Mesendoderm (in vitro differentiated cells): ENCODE measurements around the gene HERC6.
"Not testable (repeated sequence)": the region's sequence is repeated elsewhere in the genome, so short reads cannot be mapped to it uniquely, and the experiment has no call there.

Experiments
- DNase-seq: peaks from one replicate; pipeline ENCODE4 v3.0.0; 2013
- H2AK5ac ChIP-seq: 2 replicates; pipeline ENCODE4 v1.6.1; 2013; ENCODE audit warnings: low read length, inconsistent platforms
- H2BK120ac ChIP-seq: 2 replicates; pipeline ENCODE4 v1.6.1; 2013; ENCODE audit warnings: low read depth, mild to moderate bottlenecking, low read length, moderate library complexity, mixed read lengths
- H2BK15ac ChIP-seq: replicated peaks from 2 replicates; pipeline ENCODE4 v1.6.1; 2013; ENCODE audit warnings: low read depth, mild to moderate bottlenecking, moderate library complexity
- H2BK5ac ChIP-seq: 2 replicates; pipeline ENCODE4 v1.6.1; 2013; ENCODE audit warnings: low read length, inconsistent platforms
- H3K18ac ChIP-seq: 2 replicates; pipeline ENCODE4 v1.6.1; 2013; ENCODE audit warnings: mild to moderate bottlenecking, low read length, mixed read lengths
- H3K23ac ChIP-seq: one replicate; pipeline ENCODE4 v1.6.1; 2013; ENCODE audit warnings: low read length
- H3K27ac ChIP-seq: 2 replicates; pipeline ENCODE4 v1.5.1; 2013; ENCODE audit warnings: low read depth, mild to moderate bottlenecking, inconsistent platforms, low read length, moderate library complexity
- H3K27me3 ChIP-seq: 2 replicates; pipeline ENCODE4 v1.6.1; 2013; ENCODE audit warnings: low read length, control low read depth, mild to moderate bottlenecking, inconsistent platforms; ENCODE audit not compliant: insufficient read depth, poor library complexity
- H3K36me3 ChIP-seq: 2 replicates; pipeline ENCODE4 v1.6.1; 2013; ENCODE audit warnings: low read length, inconsistent platforms; ENCODE audit not compliant: control insufficient read depth, insufficient read depth
- H3K4ac ChIP-seq: one replicate; pipeline ENCODE4 v1.6.1; 2013; ENCODE audit warnings: low read depth, mild to moderate bottlenecking, low read length, moderate library complexity
- H3K4me1 ChIP-seq: 2 replicates; pipeline ENCODE4 v1.6.1; 2013; ENCODE audit warnings: low read depth, low read length, inconsistent platforms; ENCODE audit not compliant: control insufficient read depth
- H3K4me2 ChIP-seq: 2 replicates; pipeline ENCODE4 v1.6.1; 2013; ENCODE audit warnings: low read length
- H3K4me3 ChIP-seq: 2 replicates; pipeline ENCODE4 v1.5.1; 2013; ENCODE audit warnings: mild to moderate bottlenecking, low read length
- H3K56ac ChIP-seq: one replicate; pipeline ENCODE4 v1.6.1; 2013; ENCODE audit warnings: low read length
- H3K79me1 ChIP-seq: 2 replicates; pipeline ENCODE4 v1.6.1; 2013; ENCODE audit warnings: low read length, inconsistent platforms
- H3K79me2 ChIP-seq: 2 replicates; pipeline ENCODE4 v1.6.1; 2013; ENCODE audit warnings: mild to moderate bottlenecking, low read length; ENCODE audit not compliant: control insufficient read depth, insufficient read depth
- H3K9ac ChIP-seq: 2 replicates; pipeline ENCODE4 v1.6.1; 2013; ENCODE audit warnings: low read length, inconsistent platforms
- H4K5ac ChIP-seq: one replicate; pipeline ENCODE4 v1.6.1; 2013; ENCODE audit warnings: low read length
- H4K8ac ChIP-seq: one replicate; pipeline ENCODE4 v1.6.1; 2013; ENCODE audit warnings: low read depth, mild to moderate bottlenecking, control low read depth, low read length, moderate library complexity
- WGBS: extraction: QIAGEN DNeasy Blood & Tissue Kit; methylation state at CpG from one replicate; pipeline ENCODE4 v1.1.7; 2013; ENCODE audit warnings: low lambda C conversion rate, missing lambda C conversion rate; ENCODE audit not compliant: insufficient coverage; ENCODE audit errors: extremely low coverage; 5-methylcytosine and 5-hydroxymethylcytosine counted together

Gene HERC6

DNA sequence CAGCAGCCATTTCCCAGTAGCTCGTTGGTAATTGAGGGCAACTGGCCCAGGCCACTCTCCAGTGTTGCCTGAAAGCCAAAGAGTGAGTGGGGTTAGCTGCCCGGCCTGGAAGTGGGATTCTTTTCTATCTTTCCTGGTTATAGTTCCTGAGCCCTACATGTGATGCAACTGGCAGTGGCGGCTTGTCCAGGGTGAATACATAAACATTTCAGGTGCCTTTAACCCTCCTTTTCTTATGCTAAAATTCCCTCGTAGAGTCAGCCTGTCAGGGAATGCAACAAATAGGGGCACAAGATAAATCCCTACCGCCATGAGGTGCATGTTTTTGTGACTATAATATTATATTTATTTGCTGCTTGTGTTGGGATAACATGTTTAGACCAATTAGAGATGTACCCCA, 64.8 kb downstream of the HERC6 start:
- H3K36me3 ChIP-seq, result no peaks in the 10 kb centered on the region
- no peak overlapping the region for H3K4me2 ChIP-seq
- H3K23ac ChIP-seq, result no peak overlapping the region
- no peaks in the 10 kb centered on the region for H3K79me1 ChIP-seq
- no peak overlapping the region for H3K56ac ChIP-seq
- no peak overlapping the region for H4K8ac ChIP-seq
- no CpG with 5 or more reads among the region's 5 CpGs for WGBS
- no peak overlapping the region for H3K27ac ChIP-seq
- no peak overlapping the region for H2AK5ac ChIP-seq
- no peaks in the 10 kb centered on the region for H3K27me3 ChIP-seq
- H3K4me3 ChIP-seq, result no peak overlapping the region
- H2BK120ac ChIP-seq, result no peak overlapping the region
- no peaks in the 10 kb centered on the region for H3K4me1 ChIP-seq
- no peak overlapping the region for H2BK5ac ChIP-seq
- no peak overlapping the region for H4K5ac ChIP-seq
- no peak for DNase-seq
- no peak overlapping the region for H2BK15ac ChIP-seq
- no peak overlapping the region for H3K18ac ChIP-seq
- no peak overlapping the region for H3K9ac ChIP-seq
- no peaks in the 10 kb centered on the region for H3K79me2 ChIP-seq
- no peak overlapping the region for H3K4ac ChIP-seq

DNA sequence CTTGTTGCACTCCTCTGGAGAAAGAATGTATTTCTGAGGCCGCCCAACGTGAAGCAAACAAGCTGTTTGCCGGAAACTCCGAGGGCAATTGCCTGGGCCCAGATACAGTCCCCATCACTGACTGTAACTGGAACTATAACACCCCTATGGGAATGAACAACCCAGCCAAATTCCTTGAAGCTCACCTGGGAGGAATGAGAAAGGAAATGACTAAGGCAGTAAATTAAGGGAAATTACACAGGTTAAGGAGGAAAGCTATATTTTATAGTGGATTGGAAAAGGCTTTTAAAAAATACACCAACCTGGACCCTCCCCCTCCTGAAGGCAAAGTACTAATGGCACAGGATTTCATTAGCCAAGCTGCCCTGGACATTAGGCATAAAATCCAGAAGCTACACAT, 66.6 kb downstream of the HERC6 start:
- no peaks in the 10 kb centered on the region for H3K36me3 ChIP-seq
- no CpG with 5 or more reads among the region's 4 CpGs for WGBS

DNA sequence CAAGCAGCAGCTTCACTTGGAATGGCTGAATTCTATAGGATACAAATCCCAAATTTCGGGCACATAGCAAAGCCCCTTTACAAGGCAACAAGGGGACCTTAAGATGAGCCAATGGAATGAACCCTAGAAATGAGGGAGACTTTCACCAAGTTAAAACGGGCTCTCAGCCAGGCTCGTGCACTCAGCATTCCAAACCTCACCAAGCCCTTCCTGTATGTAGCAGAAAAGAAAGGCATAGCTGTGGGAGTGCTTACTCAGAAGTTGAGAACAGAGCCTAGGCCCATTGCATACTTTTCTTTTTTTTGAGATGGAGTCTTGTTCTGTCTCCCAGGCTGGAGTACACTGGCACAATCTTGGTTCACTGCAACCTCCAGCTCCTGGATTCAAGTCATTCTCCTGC, 67.5 kb downstream of the HERC6 start:
- H3K27ac ChIP-seq, result no peak overlapping the region
- H2BK120ac ChIP-seq, result no peak overlapping the region
- H3K23ac ChIP-seq, result no peak overlapping the region
- H3K56ac ChIP-seq, result no peak overlapping the region
- no peak overlapping the region for H4K8ac ChIP-seq
- no peak overlapping the region for H3K4me3 ChIP-seq
- no peaks in the 10 kb centered on the region for H3K4me1 ChIP-seq
- WGBS, result no CpG with 5 or more reads among the region's 3 CpGs
- no peak overlapping the region for H2BK15ac ChIP-seq
- no peak overlapping the region for H2AK5ac ChIP-seq
- no peak overlapping the region for H2BK5ac ChIP-seq
- no peaks in the 10 kb centered on the region for H3K27me3 ChIP-seq
- no peak overlapping the region for H3K4me2 ChIP-seq
- no peak overlapping the region for H3K9ac ChIP-seq
- H4K5ac ChIP-seq, result no peak overlapping the region
- H3K18ac ChIP-seq, result no peak overlapping the region
- no peaks in the 10 kb centered on the region for H3K36me3 ChIP-seq
- no peak for DNase-seq
- no peaks in the 10 kb centered on the region for H3K79me2 ChIP-seq
- no peak overlapping the region for H3K4ac ChIP-seq
- no peaks in the 10 kb centered on the region for H3K79me1 ChIP-seq

More for the DNA sequence above, 66.6 kb downstream of the HERC6 start:
- H3K79me2 ChIP-seq, result no peaks in the 10 kb centered on the region
- no peak overlapping the region for H3K18ac ChIP-seq
- H4K5ac ChIP-seq, result no peak overlapping the region
- H2BK5ac ChIP-seq, result no peak overlapping the region
- H3K9ac ChIP-seq, result no peak overlapping the region
- H3K27ac ChIP-seq, result no peak overlapping the region
- no peaks in the 10 kb centered on the region for H3K4me1 ChIP-seq
- no peak overlapping the region for H4K8ac ChIP-seq
- H3K23ac ChIP-seq, result no peak overlapping the region
- no peak overlapping the region for H3K4ac ChIP-seq
- no peaks in the 10 kb centered on the region for H3K27me3 ChIP-seq
- H3K56ac ChIP-seq, result no peak overlapping the region
- no peak overlapping the region for H2AK5ac ChIP-seq
- no peak for DNase-seq
- no peak overlapping the region for H2BK120ac ChIP-seq
- no peaks in the 10 kb centered on the region for H3K79me1 ChIP-seq
- no peak overlapping the region for H3K4me3 ChIP-seq
- no peak overlapping the region for H2BK15ac ChIP-seq
- H3K4me2 ChIP-seq, result no peak overlapping the region

- no CpG with 5 or more reads among the region's 5 CpGs for WGBS
- H3K4me3 ChIP-seq, result no peak overlapping the region
- H2AK5ac ChIP-seq, result no peak overlapping the region
- no peak overlapping the region for H3K4ac ChIP-seq
- no peak overlapping the region for H3K23ac ChIP-seq
- H2BK15ac ChIP-seq, result no peak overlapping the region
- H3K56ac ChIP-seq, result no peak overlapping the region
- no peak overlapping the region for H2BK120ac ChIP-seq
- H4K8ac ChIP-seq, result no peak overlapping the region
- no peak overlapping the region for H3K9ac ChIP-seq
- H2BK5ac ChIP-seq, result no peak overlapping the region
- no peaks in the 10 kb centered on the region for H3K36me3 ChIP-seq
- H3K4me1 ChIP-seq, result no peaks in the 10 kb centered on the region
- H3K79me2 ChIP-seq, result no peaks in the 10 kb centered on the region
- H3K18ac ChIP-seq, result no peak overlapping the region
- no peak overlapping the region for H4K5ac ChIP-seq
- H3K79me1 ChIP-seq, result no peaks in the 10 kb centered on the region
- H3K4me2 ChIP-seq, result no peak overlapping the region
- DNase-seq, result no peak
- no peak overlapping the region for H3K27ac ChIP-seq
- no peaks in the 10 kb centered on the region for H3K27me3 ChIP-seq
Measured at GRCh38 chr4:88447371-88448095, 68.9 kb downstream of the HERC6 start.

- DNase-seq, H3K18ac ChIP-seq, H3K27me3 ChIP-seq, H4K5ac ChIP-seq, H2AK5ac ChIP-seq, H2BK5ac ChIP-seq, H3K79me1 ChIP-seq, H3K79me2 ChIP-seq, H2BK120ac ChIP-seq, H3K4me1 ChIP-seq, H3K4me2 ChIP-seq, H3K4me3 ChIP-seq, H3K9ac ChIP-seq, H3K4ac ChIP-seq, H2BK15ac ChIP-seq, H3K56ac ChIP-seq, H4K8ac ChIP-seq, H3K23ac ChIP-seq, H3K27ac ChIP-seq, H3K36me3 ChIP-seq: not testable (repeated sequence)
- no CpG with 5 or more reads among the region's 7 CpGs for WGBS
Measured at GRCh38 chr4:88448211-88448765, 69.6 kb downstream of the HERC6 start.

DNA sequence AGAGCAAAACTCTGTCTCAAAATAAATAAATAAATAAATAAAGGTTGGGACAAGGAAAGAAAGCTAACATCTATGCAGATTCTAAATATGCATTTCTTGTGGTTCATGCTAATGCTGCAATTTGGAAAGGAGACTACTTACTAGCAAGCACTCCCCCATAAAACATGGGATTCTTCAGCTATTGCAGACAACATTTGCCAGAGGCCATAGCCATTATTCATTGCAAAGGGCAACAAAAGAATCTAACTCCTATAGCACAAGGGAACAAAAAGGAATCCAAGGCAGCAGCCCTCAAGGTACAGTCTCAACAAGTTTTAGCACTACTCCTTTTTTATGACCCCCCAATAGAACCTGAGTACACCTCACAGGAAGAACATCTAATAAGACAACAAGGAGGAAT, 70.2 kb downstream of the HERC6 start:
- H3K79me2 ChIP-seq, result no peaks in the 10 kb centered on the region
- H3K18ac ChIP-seq, result no peak overlapping the region
- no peak overlapping the region for H4K5ac ChIP-seq
- no peaks in the 10 kb centered on the region for H3K4me1 ChIP-seq
- no peaks in the 10 kb centered on the region for H3K27me3 ChIP-seq
- no peak overlapping the region for H4K8ac ChIP-seq
- H3K79me1 ChIP-seq, result no peaks in the 10 kb centered on the region
- H2AK5ac ChIP-seq, result no peak overlapping the region
- no peaks in the 10 kb centered on the region for H3K36me3 ChIP-seq
- no peak overlapping the region for H3K56ac ChIP-seq
- no peak overlapping the region for H3K4me2 ChIP-seq
- H3K9ac ChIP-seq, result no peak overlapping the region
- H3K4ac ChIP-seq, result no peak overlapping the region
- no peak overlapping the region for H3K4me3 ChIP-seq
- H2BK120ac ChIP-seq, result no peak overlapping the region
- no peak overlapping the region for H3K23ac ChIP-seq
- H3K27ac ChIP-seq, result no peak overlapping the region
- H2BK5ac ChIP-seq, result no peak overlapping the region
- no peak for DNase-seq
- H2BK15ac ChIP-seq, result no peak overlapping the region
